A549 (cell line): ENCODE data around the gene APOL2.

Source experiments
- EP300 ChIP-seq, 2 experiments: fragments of >200 bp; sonication (Bioruptor Twin); formaldehyde crosslinking; IDR thresholded peaks; 2 replicates in 1 of 2; 3 replicates in 1 of 2; pipeline ENCODE4 v1.6.1; 2016 to 2017
- ESRRA ChIP-seq: fragments of 150-350 bp; IDR thresholded peaks from 2 replicates; pipeline ENCODE4 v1.6.1; 2014; ENCODE audit warnings: mild to moderate bottlenecking, low read length, borderline replicate concordance
- FOSB ChIP-seq: fragments of 250-450 bp; sonication (Bioruptor Pico); IDR thresholded peaks from 2 replicates; pipeline ENCODE4 v1.5.0; 2020; ENCODE audit warnings: mild to moderate bottlenecking, moderate library complexity
- GATA3 ChIP-seq: IDR thresholded peaks from 2 replicates; pipeline ENCODE4 v1.6.1; 2012; ENCODE audit warnings: borderline replicate concordance
- MAZ ChIP-seq: fragments of 150-350 bp; IDR thresholded peaks from 2 replicates; pipeline ENCODE4 v1.6.1; 2014; ENCODE audit warnings: antibody characterized with exemption, low read depth, low read length, borderline replicate concordance
- POLR2A ChIP-seq: IDR thresholded peaks from 2 replicates; pipeline ENCODE4 v1.6.1; 2012; ENCODE audit warnings: mild to moderate bottlenecking, low read length
- POLR2AphosphoS2 ChIP-seq: conservative IDR thresholded peaks from 2 replicates; pipeline ENCODE4 v1.6.1; 2012; ENCODE audit warnings: low read length, improper control_type of control experiment, inconsistent platforms
- SREBF2 ChIP-seq: fragments of 450-650 bp; IDR thresholded peaks from 2 replicates; pipeline ENCODE4 v1.6.1; 2014; ENCODE audit warnings: mild to moderate bottlenecking, moderate library complexity
- TF ChIP-seq, protein P1 (sequence below): fragments of >200 bp; sonication (Bioruptor Twin); formaldehyde crosslinking; IDR thresholded peaks from 3 replicates; pipeline ENCODE4 v1.5.1; 2016
- TF ChIP-seq, protein P2 (sequence below): fragments of 200-600 bp; sonication (generic); IDR thresholded peaks from 2 replicates; pipeline ENCODE4 v1.6.1; 2016; ENCODE audit warnings: antibody characterized with exemption, mild to moderate bottlenecking, moderate library complexity

DNA sequence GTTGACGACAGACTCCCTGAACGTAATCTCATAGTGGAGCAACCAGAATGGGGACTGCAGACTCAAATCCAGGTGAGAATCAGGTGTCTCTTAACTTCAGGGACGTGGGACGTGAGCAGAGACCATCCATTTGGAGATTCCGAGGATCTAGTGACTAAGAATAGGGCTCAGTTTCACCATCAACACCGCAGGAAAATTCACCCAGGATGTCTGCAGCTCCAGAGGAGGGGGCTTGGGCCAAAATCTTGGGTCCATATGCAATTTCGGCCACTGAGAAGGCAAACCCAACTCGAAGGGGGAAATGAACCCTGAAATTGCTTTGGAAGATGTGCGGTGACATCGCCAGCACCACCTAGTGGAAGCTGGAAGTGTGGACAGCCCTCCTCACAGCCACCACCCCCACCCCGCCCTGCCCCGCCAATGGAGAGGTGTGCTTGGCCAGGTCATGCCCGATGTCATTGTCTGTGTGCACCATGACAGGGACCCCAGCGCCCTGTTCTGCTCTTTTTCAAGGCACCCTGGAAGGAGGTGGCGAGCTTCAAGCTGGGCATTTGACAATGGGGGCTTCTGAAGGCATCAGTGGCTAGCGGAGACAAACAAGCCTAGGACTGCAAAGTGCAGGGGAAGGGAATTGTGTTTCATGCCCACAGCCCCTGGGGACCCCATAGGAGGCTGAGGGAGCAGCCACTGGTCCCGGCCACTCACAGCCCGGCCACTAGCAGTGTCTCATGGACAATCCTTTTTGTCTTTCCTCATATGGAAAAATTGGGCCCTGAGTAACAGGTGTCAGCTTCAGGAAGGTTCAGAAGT lies 38.4 kb upstream of the APOL2 start:
- TF ChIP-seq MAZ = no peak
- TF ChIP-seq POLR2AphosphoS2 = no peak
- no peak; a peak in 1 of 5 replicates for TF ChIP-seq EP300 (IDR thresholded peaks at IDR 0.05)
- TF ChIP-seq, protein P1, sequence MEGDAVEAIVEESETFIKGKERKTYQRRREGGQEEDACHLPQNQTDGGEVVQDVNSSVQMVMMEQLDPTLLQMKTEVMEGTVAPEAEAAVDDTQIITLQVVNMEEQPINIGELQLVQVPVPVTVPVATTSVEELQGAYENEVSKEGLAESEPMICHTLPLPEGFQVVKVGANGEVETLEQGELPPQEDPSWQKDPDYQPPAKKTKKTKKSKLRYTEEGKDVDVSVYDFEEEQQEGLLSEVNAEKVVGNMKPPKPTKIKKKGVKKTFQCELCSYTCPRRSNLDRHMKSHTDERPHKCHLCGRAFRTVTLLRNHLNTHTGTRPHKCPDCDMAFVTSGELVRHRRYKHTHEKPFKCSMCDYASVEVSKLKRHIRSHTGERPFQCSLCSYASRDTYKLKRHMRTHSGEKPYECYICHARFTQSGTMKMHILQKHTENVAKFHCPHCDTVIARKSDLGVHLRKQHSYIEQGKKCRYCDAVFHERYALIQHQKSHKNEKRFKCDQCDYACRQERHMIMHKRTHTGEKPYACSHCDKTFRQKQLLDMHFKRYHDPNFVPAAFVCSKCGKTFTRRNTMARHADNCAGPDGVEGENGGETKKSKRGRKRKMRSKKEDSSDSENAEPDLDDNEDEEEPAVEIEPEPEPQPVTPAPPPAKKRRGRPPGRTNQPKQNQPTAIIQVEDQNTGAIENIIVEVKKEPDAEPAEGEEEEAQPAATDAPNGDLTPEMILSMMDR = peak; percentile 63
- no peak for TF ChIP-seq GATA3
- no peak for TF ChIP-seq FOSB (CRISPR knock-in tag)
- TF ChIP-seq SREBF2 = no peak
- TF ChIP-seq POLR2A = no peak
- TF ChIP-seq, protein P2, sequence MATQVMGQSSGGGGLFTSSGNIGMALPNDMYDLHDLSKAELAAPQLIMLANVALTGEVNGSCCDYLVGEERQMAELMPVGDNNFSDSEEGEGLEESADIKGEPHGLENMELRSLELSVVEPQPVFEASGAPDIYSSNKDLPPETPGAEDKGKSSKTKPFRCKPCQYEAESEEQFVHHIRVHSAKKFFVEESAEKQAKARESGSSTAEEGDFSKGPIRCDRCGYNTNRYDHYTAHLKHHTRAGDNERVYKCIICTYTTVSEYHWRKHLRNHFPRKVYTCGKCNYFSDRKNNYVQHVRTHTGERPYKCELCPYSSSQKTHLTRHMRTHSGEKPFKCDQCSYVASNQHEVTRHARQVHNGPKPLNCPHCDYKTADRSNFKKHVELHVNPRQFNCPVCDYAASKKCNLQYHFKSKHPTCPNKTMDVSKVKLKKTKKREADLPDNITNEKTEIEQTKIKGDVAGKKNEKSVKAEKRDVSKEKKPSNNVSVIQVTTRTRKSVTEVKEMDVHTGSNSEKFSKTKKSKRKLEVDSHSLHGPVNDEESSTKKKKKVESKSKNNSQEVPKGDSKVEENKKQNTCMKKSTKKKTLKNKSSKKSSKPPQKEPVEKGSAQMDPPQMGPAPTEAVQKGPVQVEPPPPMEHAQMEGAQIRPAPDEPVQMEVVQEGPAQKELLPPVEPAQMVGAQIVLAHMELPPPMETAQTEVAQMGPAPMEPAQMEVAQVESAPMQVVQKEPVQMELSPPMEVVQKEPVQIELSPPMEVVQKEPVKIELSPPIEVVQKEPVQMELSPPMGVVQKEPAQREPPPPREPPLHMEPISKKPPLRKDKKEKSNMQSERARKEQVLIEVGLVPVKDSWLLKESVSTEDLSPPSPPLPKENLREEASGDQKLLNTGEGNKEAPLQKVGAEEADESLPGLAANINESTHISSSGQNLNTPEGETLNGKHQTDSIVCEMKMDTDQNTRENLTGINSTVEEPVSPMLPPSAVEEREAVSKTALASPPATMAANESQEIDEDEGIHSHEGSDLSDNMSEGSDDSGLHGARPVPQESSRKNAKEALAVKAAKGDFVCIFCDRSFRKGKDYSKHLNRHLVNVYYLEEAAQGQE = no peak
- TF ChIP-seq ESRRA = no peak
